ENCODE results near the gene GADL1.

Gene GADL1

GRCh38 chr3:30819067-30819798, 75.2 kb downstream of the GADL1 start:
- no peaks in the 10 kb centered on the region for H3K27me3 ChIP-seq (ENCODE audit: control insufficient read depth, insufficient read depth, low read length, poor library complexity, severe bottlenecking)
- H3K27ac ChIP-seq (ENCODE audit: insufficient read depth, low read depth, low read length, poor library complexity, severe bottlenecking): no peak overlapping the region
- no peak overlapping the region for H3K4me3 ChIP-seq (ENCODE audit: insufficient read depth, low read depth, low read length)
- H3K4me1 ChIP-seq (ENCODE audit: control insufficient read depth, insufficient read depth, low read length): no peaks in the 10 kb centered on the region
- WGBS, 2 experiments: 82 to 100% methylated on average over 2 to 3 of the region's 3 CpGs
- no peaks in the 10 kb centered on the region for H3K9me3 ChIP-seq (ENCODE audit: control insufficient read depth, low read length)
- H3K36me3 ChIP-seq (ENCODE audit: control insufficient read depth, insufficient read depth, low read length): no peaks in the 10 kb centered on the region

- H3K27ac ChIP-seq (ENCODE audit: insufficient read depth, low read depth, low read length, poor library complexity, severe bottlenecking): no peak overlapping the region
- no peak overlapping the region for H3K4me3 ChIP-seq (ENCODE audit: insufficient read depth, low read depth, low read length)
- no peaks in the 10 kb centered on the region for H3K27me3 ChIP-seq (ENCODE audit: control insufficient read depth, insufficient read depth, low read length, poor library complexity, severe bottlenecking)
- 89 to 93% methylated on average over 4 of the region's 4 CpGs for WGBS, 2 experiments
- no peaks in the 10 kb centered on the region for H3K36me3 ChIP-seq (ENCODE audit: control insufficient read depth, insufficient read depth, low read length)
- no peaks in the 10 kb centered on the region for H3K4me1 ChIP-seq (ENCODE audit: control insufficient read depth, insufficient read depth, low read length)
- no peaks in the 10 kb centered on the region for H3K9me3 ChIP-seq (ENCODE audit: control insufficient read depth, low read length)
Measured at GRCh38 chr3:30813734-30814133, 80.7 kb downstream of the GADL1 start.

- no peaks in the 10 kb centered on the region for H3K36me3 ChIP-seq (ENCODE audit: control insufficient read depth, insufficient read depth, low read length)
- no peaks in the 10 kb centered on the region for H3K9me3 ChIP-seq (ENCODE audit: control insufficient read depth, low read length)
- WGBS, 2 experiments: 88 to 94% methylated on average over 3 to 4 of the region's 4 CpGs
- no peaks in the 10 kb centered on the region for H3K4me1 ChIP-seq (ENCODE audit: control insufficient read depth, insufficient read depth, low read length)
- H3K27me3 ChIP-seq (ENCODE audit: control insufficient read depth, insufficient read depth, low read length, poor library complexity, severe bottlenecking): no peaks in the 10 kb centered on the region
- H3K4me3 ChIP-seq (ENCODE audit: insufficient read depth, low read depth, low read length): no peak overlapping the region
- H3K27ac ChIP-seq (ENCODE audit: insufficient read depth, low read depth, low read length, poor library complexity, severe bottlenecking): no peak overlapping the region
Measured at GRCh38 chr3:30811151-30811795, 83.2 kb downstream of the GADL1 start.

GRCh38 chr3:30810625-30811024, 83.8 kb downstream of the GADL1 start:
- Histone ChIP-seq H3K27me3 (ENCODE audit: control insufficient read depth, insufficient read depth, low read length, poor library complexity, severe bottlenecking) (no peaks in the 10 kb centered on the region), H3K27ac (ENCODE audit: insufficient read depth, low read depth, low read length, poor library complexity, severe bottlenecking) (no peak overlapping the region), H3K4me1 (ENCODE audit: control insufficient read depth, insufficient read depth, low read length) (no peaks in the 10 kb centered on the region), H3K9me3 (ENCODE audit: control insufficient read depth, low read length) (no peaks in the 10 kb centered on the region), H3K4me3 (ENCODE audit: insufficient read depth, low read depth, low read length) (no peak overlapping the region), H3K36me3 (ENCODE audit: control insufficient read depth, insufficient read depth, low read length) (no peaks in the 10 kb centered on the region)
- WGBS, 2 experiments: 84 to 87% methylated on average over 6 of the region's 6 CpGs

- 90 to 93% methylated on average over 6 of the region's 6 CpGs for WGBS, 2 experiments
- Histone ChIP-seq H3K9me3 (ENCODE audit: control insufficient read depth, low read length) (no peaks in the 10 kb centered on the region), H3K27me3 (ENCODE audit: control insufficient read depth, insufficient read depth, low read length, poor library complexity, severe bottlenecking) (no peaks in the 10 kb centered on the region), H3K36me3 (ENCODE audit: control insufficient read depth, insufficient read depth, low read length) (no peaks in the 10 kb centered on the region), H3K27ac (ENCODE audit: insufficient read depth, low read depth, low read length, poor library complexity, severe bottlenecking) (no peak overlapping the region), H3K4me1 (ENCODE audit: control insufficient read depth, insufficient read depth, low read length) (no peaks in the 10 kb centered on the region), H3K4me3 (ENCODE audit: insufficient read depth, low read depth, low read length) (no peak overlapping the region)
Measured at GRCh38 chr3:30805695-30806094, 88.8 kb downstream of the GADL1 start.

- Histone ChIP-seq H3K27me3 (ENCODE audit: control insufficient read depth, insufficient read depth, low read length, poor library complexity, severe bottlenecking) (no peaks in the 10 kb centered on the region), H3K9me3 (ENCODE audit: control insufficient read depth, low read length) (no peaks in the 10 kb centered on the region), H3K4me1 (ENCODE audit: control insufficient read depth, insufficient read depth, low read length) (no peaks in the 10 kb centered on the region), H3K4me3 (ENCODE audit: insufficient read depth, low read depth, low read length) (no peak overlapping the region), H3K27ac (ENCODE audit: insufficient read depth, low read depth, low read length, poor library complexity, severe bottlenecking) (no peak overlapping the region), H3K36me3 (ENCODE audit: control insufficient read depth, insufficient read depth, low read length) (no peaks in the 10 kb centered on the region)
- WGBS, 2 experiments: 95 to 98% methylated on average over 3 of the region's 3 CpGs
Measured at GRCh38 chr3:30804984-30805383, 89.5 kb downstream of the GADL1 start.

- Histone ChIP-seq H3K36me3 (ENCODE audit: control insufficient read depth, insufficient read depth, low read length) (no peaks in the 10 kb centered on the region), H3K4me1 (ENCODE audit: control insufficient read depth, insufficient read depth, low read length) (no peaks in the 10 kb centered on the region), H3K4me3 (ENCODE audit: insufficient read depth, low read depth, low read length) (no peak overlapping the region), H3K27me3 (ENCODE audit: control insufficient read depth, insufficient read depth, low read length, poor library complexity, severe bottlenecking) (no peaks in the 10 kb centered on the region), H3K27ac (ENCODE audit: insufficient read depth, low read depth, low read length, poor library complexity, severe bottlenecking) (no peak overlapping the region), H3K9me3 (ENCODE audit: control insufficient read depth, low read length) (no peaks in the 10 kb centered on the region)
- 97 to 100% methylated on average over 2 of the region's 2 CpGs for WGBS, 2 experiments
Measured at GRCh38 chr3:30795176-30795575, 99.3 kb downstream of the GADL1 start.

- H3K27ac ChIP-seq (ENCODE audit: insufficient read depth, low read depth, low read length, poor library complexity, severe bottlenecking): no peak overlapping the region
Measured at GRCh38 chr3:30793740-30794139, 100.7 kb downstream of the GADL1 start.

GRCh38 chr3:30790150-30790549, 104.3 kb downstream of the GADL1 start:
- Histone ChIP-seq H3K9me3 (ENCODE audit: control insufficient read depth, low read length) (no peaks in the 10 kb centered on the region), H3K4me1 (ENCODE audit: control insufficient read depth, insufficient read depth, low read length) (no peaks in the 10 kb centered on the region), H3K27ac (ENCODE audit: insufficient read depth, low read depth, low read length, poor library complexity, severe bottlenecking) (no peak overlapping the region), H3K27me3 (ENCODE audit: control insufficient read depth, insufficient read depth, low read length, poor library complexity, severe bottlenecking) (no peaks in the 10 kb centered on the region), H3K36me3 (ENCODE audit: control insufficient read depth, insufficient read depth, low read length) (no peaks in the 10 kb centered on the region), H3K4me3 (ENCODE audit: insufficient read depth, low read depth, low read length) (no peak overlapping the region)

More at GRCh38 chr3:30793740-30794139, 100.7 kb downstream of the GADL1 start:
- no peaks in the 10 kb centered on the region for H3K36me3 ChIP-seq (ENCODE audit: control insufficient read depth, insufficient read depth, low read length)
- WGBS, 2 experiments: 91 to 97% methylated on average over 4 of the region's 4 CpGs
- H3K27me3 ChIP-seq (ENCODE audit: control insufficient read depth, insufficient read depth, low read length, poor library complexity, severe bottlenecking): no peaks in the 10 kb centered on the region
- H3K9me3 ChIP-seq (ENCODE audit: control insufficient read depth, low read length): no peaks in the 10 kb centered on the region
- no peaks in the 10 kb centered on the region for H3K4me1 ChIP-seq (ENCODE audit: control insufficient read depth, insufficient read depth, low read length)
- no peak overlapping the region for H3K4me3 ChIP-seq (ENCODE audit: insufficient read depth, low read depth, low read length)

GRCh38 chr3:30786365-30786764, 108.1 kb downstream of the GADL1 start:
- H3K36me3 ChIP-seq (ENCODE audit: control insufficient read depth, insufficient read depth, low read length): no peaks in the 10 kb centered on the region
- H3K9me3 ChIP-seq (ENCODE audit: control insufficient read depth, low read length): no peaks in the 10 kb centered on the region
- H3K27ac ChIP-seq (ENCODE audit: insufficient read depth, low read depth, low read length, poor library complexity, severe bottlenecking): no peak overlapping the region
- H3K27me3 ChIP-seq (ENCODE audit: control insufficient read depth, insufficient read depth, low read length, poor library complexity, severe bottlenecking): no peaks in the 10 kb centered on the region
- no peaks in the 10 kb centered on the region for H3K4me1 ChIP-seq (ENCODE audit: control insufficient read depth, insufficient read depth, low read length)
- no peak overlapping the region for H3K4me3 ChIP-seq (ENCODE audit: insufficient read depth, low read depth, low read length)
